HG03521 (cell line): ENCODE measurements around the gene QRICH2.
"Not testable (repeated sequence)": the region's sequence is repeated elsewhere in the genome, so short reads cannot be mapped to it uniquely, and the experiment has no call there.

Experiments
- ATAC-seq: cut with Tn5 transposase; IDR thresholded peaks from one replicate; pipeline ENCODE4 v1.9.1; 2021; ENCODE audit warnings: mild to moderate bottlenecking, moderate library complexity; ENCODE audit not compliant: unreplicated experiment

Gene QRICH2

DNA sequence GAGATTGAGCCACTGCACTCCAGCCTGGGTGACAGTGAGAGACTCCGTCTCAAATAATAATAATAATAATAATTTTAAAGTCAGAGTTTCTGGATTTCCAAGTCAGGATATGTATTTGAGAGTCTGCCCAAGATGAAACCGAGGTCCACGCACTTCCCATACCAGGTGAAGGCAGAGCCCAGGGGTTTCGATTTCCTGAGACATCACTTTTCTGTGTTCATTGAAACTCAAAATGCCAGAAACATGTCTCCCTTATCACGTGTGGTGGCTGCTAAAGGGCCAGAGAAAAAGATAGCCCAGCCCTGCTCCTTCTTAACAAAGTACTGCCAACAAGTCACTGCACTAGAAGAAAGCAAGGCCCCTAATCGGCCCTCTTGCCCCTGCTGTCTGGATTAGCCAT lies 57.9 kb downstream of the QRICH2 start:
- ATAC-seq: no peak

DNA sequence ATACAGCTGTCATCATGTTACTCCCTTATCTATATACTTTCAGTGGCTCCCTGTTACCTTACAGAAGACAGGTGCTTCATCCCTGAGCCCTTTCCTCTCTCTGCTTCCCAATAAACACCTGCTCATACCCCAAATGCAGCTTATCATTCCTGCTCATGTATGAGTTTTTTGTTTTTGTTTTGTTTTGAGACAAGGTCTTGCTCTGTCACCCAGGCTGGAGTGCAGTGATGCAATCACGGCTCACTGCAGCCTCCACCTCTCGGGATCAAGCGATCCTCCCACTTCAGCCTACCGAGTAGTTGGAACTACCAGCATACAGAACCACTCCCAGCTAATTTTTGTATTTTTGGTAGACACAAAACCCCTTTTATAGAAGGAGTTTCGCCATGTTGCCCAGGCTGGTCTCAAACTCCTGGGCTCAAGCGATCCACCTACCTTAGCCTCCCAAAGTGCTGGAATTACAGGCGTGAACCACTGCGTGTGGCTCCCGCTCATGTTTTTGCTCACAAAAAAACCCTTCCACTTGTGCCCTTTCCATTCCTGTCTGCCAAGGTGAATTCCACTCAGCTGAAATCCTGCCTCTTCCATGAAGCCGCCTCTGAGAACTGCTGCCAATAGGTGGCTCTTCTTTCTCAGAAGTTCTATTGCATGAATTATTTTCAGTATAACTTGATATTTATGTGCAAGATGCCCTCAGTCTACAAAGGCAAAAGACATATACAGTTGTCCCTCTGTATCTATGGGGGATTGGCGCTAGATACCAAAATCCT lies 59.9 kb downstream of the QRICH2 start:
- no peak for ATAC-seq

DNA sequence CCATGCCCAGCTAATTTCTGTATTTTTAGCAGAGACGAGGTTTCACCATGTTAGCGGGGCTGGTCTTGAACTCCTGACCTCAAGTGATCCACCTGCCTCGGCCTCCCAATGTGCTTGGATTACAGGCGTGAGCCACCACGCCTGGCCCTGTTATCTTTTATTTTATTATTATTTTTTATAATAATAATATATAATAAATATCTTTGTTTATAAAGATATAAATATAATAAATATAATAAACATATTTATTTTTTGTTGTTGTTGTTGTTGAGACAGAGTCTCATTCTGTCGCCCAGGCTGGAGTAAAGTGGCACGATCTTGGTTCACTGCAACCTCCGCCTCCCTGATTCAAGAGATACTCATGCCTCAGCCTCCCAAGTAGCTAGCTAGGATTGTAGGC lies 60.8 kb downstream of the QRICH2 start:
- ATAC-seq: no peak

DNA sequence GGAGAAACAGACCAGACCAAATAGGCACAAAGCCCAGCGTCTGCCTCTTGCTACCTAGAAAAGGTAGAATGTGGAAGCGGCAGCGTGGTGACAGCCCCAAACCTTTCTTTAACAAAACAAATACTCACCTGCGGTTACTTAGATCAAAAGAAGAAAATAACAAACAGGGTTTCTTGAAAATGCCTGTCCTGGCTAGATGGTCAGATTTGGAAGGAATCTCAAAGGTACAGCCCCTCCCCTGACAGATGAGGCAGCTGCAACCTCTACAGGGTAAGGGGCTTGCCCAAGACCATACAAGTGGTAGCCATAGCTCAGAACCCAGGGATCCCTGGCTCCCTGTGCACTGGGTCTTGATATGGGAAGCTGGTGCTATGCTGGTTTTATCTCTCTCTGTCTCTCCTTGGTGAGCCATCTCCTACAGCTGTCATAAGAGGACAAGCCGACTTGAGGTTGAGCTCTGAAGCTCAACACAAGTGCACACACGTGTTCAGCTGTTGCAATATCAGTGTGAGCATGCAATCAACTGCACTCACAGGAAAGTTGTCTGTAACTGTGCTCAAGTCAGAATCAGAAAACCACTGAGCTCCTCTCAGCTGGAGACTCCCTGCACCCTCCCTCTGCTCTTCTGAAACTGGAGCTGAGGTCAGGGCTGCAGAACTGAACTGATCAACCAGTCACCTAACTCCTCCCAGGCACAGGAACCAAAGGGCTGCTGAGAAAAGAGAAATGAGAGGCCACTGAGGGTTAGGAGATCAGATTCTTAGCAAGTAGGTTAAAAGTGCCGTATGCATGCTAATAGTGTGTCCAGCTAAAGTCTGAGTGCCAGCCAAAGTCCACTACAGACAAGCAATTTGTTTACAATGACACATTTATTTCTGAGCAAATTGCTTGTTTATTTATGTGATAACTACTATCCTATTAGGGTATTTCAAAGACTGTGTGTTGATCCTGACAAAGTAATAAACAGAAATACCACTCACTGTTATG lies 61.7 kb downstream of the QRICH2 start:
- peak; percentile 89 for ATAC-seq

DNA sequence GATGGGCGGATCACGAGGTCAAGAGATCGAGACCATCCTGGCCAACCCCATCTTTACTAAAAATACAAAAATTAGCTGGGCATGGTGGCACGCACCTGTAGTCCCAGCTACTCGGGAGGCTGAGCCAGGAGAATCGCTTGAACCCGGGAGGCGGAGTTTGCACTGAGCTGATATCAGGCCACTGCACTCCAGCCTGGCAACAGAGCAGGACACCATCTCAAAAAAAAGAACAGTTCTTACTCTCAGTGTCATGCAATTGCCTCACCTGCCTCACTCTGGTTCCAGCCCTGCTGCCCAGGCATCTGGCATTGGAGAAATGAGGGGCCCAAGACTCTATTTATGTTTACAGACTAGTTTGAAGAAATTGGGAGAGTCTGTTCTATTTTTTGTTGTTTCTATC lies 63.4 kb downstream of the QRICH2 start:
- not testable (repeated sequence) for ATAC-seq

DNA sequence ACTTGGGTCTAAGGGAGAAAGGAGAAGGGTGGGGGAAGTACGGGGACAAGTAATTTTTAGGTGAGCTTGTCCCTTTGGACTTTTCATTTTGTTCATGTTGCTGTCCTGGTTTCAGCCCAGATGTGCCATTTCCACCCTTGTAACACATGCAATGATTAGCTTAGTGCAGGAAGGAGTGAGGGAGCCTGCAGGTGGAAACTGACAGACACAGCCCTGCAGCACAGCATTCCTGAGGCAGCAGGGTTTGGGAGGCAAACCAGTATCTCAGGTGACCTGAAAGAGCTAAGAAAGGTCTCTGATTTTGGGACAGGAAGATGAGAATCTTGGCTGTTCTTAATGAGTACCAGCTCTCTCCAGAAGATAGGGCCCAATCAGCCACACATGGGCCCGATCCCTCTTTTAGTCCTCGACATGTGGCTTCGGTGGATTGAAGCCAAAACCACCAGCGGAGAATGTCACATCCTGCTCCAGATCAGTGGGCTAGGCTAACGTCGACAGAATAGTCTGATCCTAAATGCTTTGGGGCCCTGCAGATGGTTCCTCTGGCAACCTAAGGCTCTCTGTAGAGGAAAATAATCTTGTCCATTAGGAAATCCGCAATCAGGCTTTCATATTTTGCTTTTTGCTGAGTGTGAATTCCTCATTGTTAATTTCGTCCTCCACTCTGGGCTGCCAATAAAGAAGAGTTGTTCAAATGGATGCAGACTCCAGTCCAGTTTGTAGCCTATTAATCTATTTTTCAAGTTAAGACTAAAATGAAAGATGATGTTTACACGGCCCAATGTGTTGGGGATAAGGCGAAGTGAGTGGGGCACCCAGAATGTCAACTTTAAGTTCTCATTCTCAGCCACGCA lies 64.0 kb downstream of the QRICH2 start:
- ATAC-seq: no peak

DNA sequence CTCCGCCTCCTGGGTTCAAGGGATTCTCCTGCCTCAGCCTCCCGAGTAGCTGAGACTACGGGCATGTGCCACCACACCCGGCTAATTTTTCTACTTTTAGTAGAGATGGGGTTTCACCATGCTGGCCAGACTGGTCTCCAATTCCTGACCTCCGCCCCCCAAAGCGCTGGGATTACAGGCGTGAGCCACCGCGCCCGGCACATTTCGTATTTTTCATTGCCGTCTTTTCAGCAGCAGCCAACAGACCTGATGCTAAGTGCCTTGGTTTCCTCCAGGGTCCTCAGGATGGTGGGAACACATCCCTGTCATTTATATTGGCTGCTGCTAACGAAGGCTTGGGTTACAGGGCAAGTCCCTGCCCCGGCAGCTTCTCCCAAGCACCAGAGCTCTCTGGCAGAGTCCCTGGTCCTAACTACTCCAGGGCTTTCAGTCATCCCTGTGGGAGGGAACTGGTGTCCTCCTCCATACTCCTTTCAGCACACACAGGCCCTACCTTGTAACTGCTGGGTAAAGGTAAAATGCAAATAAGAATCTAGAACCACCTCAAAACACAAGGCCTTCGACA lies 66.3 kb downstream of the QRICH2 start:
- no peak for ATAC-seq

DNA sequence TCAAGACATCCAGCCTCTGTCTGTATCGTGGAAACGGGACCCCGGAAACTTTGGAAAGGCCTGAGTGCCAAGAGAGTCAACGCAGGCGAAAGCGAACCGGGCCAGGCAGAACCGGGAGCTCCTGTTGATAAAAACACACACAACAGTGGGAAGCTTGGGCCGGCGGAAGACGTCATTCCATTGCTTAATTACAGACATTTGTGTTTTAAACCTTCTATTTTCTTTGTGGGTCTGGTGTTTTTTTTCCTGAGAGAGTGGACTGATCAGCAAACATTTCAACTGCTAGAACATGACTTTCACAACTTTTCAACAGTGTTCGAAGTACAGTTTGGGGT lies 66.9 kb downstream of the QRICH2 start:
- no peak for ATAC-seq

DNA sequence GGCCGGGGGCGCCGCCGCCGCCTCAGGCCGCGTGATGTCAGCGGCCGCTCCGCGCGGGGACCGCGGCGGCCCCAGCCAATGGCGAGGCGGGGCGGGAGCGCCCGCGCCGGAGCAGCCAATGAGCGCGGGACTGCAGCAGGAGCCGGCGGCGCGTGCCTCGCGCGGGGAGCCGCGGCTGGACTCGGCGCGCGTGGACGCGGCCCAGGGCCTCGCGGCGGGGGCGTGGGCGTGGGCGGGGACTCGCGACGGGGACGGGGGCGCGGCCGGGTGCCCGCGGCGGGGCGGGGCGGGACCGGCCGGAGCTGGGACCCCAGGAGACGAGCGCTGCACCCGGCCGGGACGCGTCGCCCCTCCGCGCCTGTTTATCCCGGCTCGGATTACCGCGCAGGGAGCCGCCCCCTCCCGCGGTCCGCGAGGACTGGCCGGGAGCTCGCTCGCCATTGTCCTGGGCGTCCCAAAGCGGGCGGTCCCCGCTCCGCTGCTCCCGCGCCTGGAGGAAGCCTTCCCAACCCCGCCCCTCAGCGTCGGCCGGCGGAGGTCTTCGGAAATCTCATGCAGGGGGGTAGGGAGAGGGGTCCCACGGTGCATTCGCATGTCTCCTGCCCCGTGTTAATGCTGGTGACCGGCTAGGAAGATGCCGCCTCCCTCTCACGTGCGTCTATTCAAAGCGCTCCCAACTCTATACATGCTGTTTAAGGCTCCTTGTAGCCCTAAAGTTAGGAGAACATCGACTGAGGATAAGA lies 67.4 kb downstream of the QRICH2 start, which contains the start of gene RNF157:
Gene RNF157, minus strand, starts transcription at position 33 of the 743 bp plus-strand sequence. CDS start 253 bp downstream, outside the sequence.
- peak; percentile 65 for ATAC-seq

DNA sequence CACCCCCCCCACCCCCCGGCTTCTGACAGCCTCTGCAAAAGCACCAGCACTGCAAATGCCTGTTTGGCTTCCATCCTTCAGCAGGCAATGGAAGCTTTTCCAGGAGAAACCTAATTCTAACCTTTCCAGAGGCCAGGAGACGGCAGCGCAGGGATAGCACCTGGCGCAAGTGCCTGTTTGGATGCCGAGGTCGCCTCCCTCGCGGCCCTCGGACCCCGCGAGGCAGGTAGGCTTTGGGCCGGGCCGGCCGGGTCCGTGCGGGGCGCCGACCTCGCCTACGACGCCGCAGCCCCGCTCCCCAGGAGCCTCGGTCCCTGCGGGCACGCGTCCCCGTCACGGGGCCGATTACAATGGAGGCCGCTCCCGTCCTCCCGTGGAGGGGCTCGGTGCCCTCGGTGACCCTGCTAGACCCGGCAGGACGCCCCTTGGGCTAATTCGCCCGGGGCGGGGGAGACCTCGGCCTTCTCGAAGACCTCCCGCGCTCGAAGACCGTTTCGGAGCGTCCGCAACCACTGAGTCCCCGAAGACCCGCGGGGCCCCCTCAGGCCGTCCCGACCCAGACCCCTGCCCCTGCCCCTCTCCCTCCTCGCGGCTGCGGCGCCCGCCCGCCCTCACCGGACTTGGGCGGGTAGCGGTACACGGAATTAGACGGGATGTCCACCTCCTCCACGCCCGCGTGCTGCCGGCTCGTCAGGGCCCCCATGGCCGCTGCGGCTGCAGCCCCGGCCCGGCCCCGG lies 68.4 kb downstream of the QRICH2 start:
- peak; percentile 7 for ATAC-seq

DNA sequence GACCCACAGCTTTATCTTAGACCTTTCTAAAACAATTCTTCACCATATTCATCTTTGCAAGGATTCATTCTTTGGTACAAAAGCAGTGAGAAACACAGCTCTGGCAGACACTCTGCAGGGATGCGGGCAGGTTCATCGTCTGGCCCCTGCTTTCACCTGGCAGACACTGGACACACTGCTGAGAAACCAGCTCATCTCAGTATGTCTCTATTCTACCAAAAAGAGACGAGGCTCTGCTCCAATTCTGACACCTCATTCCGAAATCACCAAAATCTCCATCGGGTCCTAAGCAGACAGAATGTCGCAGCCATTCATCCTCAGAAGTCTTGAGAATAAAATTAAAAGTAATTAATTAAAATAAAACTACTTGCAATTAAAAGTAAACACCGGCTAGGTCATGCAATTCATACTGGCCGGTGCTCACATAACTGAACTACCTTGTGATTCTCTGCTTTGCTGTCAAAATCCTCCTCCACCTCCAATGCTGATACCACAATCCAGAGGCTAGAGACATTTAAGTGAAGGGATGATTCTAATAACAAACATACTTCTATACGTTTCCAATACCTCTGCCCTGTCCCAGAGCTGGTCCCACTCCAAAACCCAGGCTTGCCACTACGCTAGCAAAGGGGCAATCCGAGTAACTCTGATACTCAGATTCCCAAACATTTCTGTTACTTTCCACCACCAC lies 69.1 kb downstream of the QRICH2 start:
- ATAC-seq: no peak

DNA sequence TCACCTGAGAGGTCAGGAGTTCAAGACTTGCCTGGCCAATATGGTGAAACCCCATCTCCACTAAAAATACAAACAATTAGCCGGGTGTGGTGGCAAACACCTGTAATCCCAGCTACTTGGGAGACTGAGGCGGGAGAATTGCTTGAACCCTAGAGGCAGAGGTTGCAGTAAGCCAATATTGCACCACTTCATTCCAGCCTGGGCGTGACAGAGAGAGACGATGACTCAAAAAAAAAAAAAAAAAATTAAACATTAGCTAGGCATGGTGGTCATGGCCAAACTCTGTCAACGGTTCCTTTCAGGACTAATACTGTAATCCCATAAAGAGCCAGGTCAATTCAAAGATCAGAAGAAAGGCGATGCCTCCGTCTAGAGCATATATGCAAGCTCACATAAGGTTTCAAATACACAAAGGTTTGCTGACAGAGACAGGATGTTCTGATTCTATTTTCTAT lies 70.2 kb downstream of the QRICH2 start:
- ATAC-seq: no peak

DNA sequence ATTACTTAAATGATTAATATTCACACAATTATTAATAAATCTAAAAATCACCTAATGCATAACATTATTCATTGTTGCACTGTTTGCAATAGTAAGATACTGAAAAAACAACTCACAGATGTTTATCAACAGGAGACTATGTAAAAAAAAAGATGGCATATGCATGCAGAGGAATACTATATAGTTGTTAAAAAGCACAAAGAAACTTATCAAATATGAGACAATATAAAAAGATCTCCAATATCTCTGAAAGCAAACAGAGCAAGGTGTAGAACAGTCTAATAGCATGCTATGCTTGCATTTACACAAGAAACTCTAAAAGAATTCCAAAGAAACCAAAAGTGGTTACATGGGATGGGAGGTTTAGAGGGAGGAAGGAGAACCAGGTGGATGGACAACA lies 71.5 kb downstream of the QRICH2 start:
- ATAC-seq: no peak

DNA sequence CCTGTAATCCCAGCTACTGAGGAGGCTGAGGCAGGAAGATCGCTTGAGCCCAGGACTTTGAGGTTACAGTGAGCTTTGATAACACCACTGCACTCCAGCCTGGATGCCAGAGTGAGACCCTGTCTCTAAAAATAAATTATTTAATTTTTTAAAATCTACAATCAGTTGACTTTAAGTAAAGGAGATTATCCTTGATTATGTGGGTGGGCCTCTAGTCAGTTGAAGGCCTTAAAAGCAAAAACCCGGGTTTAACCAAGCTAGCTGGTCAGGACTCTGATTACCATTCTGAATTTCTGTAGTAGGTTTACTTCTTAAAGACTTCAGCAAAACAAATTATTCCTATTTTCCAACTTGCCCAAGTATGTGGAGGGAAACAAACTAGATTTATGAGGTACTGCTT lies 72.2 kb downstream of the QRICH2 start:
- ATAC-seq: no peak

DNA sequence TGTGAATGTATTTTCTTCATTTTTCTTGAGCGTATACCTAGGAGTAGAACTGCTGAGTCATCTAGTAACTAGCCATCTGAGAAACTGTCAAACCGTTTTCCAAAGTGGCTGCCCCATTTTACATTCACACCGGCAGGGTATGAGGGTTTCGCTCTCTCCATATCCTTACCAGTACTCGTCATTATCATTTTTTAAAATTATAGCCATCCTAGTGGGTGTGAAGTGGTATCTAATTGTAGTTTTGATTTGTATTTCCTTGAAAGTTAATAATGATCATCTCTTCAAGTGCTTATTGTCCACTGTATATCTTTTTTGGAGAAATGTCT lies 73.8 kb downstream of the QRICH2 start:
- no peak for ATAC-seq

DNA sequence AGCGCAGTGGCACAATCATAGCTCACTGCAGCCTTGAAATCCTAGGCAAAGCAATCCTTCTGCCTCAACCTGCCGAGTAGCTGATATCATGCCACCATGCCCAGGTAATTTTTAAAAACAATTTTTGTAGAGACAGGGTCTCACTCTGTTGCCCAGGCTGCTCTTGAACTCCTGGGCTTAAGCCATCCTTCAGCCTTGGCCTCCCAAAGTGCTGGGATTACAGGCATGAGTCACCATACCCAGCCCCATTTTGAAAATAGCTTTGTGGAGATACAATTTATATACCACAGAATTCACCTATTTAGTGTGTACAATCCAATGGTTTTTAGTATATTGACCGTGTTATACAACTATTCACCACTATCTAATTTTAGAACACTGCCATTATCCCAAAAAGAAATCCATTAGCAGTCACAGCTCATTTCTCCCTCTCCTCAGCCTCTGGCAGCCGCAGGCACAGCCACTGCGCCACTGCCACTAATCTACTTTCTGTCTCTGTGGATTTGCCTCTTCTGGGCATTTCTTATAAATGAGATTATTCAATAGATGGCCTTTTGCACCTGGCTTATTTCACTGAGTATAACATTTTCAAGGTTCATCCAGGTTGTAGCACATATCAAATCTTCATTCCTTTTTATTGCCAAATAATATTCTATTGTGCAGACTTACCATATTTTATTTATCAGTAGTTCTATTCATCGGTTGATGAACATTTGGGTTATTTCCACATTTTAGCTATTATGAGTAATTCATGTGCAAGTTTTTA lies 74.3 kb downstream of the QRICH2 start:
- ATAC-seq: no peak

DNA sequence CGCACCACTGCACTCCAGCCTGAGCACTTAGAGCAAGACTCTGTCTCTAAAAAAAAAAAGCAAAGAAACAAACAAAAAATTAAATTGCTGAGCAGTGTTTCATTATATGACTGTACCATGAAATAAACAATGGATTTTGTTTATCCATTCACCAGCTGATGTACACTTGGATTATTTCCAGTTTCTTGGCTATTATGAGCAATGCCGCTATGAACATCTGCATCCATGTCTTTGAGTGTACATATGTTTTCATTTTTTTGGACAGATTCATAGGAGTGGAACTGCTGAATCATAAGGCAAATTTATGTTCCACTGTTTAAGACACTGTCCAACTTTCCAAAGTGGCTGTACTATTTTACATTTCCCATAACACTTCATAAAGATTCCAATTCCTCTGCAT lies 75.7 kb downstream of the QRICH2 start:
- no peak for ATAC-seq

DNA sequence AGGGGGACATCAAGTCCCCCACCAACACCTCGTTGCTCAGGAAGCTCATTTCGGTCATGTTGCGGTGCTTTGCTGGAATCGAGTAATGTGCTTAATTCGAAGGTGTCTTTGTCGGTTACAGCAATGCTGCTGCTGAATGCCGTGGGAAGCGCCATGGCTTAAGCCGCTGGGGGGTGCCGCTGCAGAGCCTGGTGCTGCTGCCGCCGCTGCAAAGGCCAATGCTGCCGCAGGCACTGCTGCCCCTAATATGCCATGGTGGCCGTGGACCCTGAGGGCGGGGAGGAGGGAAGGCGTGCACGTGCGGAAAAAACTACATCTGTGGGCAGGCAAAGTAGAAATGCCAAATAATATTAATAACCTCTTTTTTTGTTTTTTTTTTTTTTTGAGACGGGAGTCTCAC lies 81.3 kb downstream of the QRICH2 start:
- not testable (repeated sequence) for ATAC-seq
